ENCODE data around the gene NOLC1. TPM values are rescaled to one million over a fixed set of nuclear protein-coding genes. Genes with fewer than 3 reads are reported as not detected.
"Not testable (repeated sequence)": the region's sequence is repeated elsewhere in the genome, so short reads cannot be mapped to it uniquely, and the experiment has no call there.

The NOLC1 gene
- total and polyA plus RNA-seq, 2 of the 4 experiments (the other 2 are of a cell fraction): 43.2 to 55.3 TPM

- H2BK5ac ChIP-seq (ENCODE audit: low read depth, low read length, poor library complexity, severe bottlenecking); H2AK5ac ChIP-seq (ENCODE audit: low read depth, low read length): not testable (repeated sequence)
Observed at GRCh38 chr10:102188941-102189898, 37.0 kb downstream of the NOLC1 start.

More at GRCh38 chr10:102188941-102189898, 37.0 kb downstream of the NOLC1 start:
- H2AK9ac ChIP-seq (replicated peaks; ENCODE audit: low read depth, low read length, poor library complexity); H3K79me1 ChIP-seq (ENCODE audit: low read depth in 1 of 2, low read length in 2 of 2); H2BK20ac ChIP-seq (ENCODE audit: low read depth, low read length); DNase-seq; dilution Hi-C loops (cut with HindIII; ENCODE audit: low sequenced_read_pairs, unreplicated experiment); H3K4me1 ChIP-seq (ENCODE audit: control insufficient read depth, insufficient read depth, low read length); H2BK15ac ChIP-seq (ENCODE audit: low read depth, low read length); H3K23ac ChIP-seq (ENCODE audit: low read depth, low read length); H3K56ac ChIP-seq (ENCODE audit: extremely low read depth, insufficient read depth, low read length); BruUV-seq (replicated peaks); H3K4me3 ChIP-seq (ENCODE audit: insufficient read depth, low read depth, low read length); H2BK120ac ChIP-seq (ENCODE audit: low read depth, low read length); H4K5ac ChIP-seq (ENCODE audit: low read depth, low read length); H3K18ac ChIP-seq (ENCODE audit: low read depth, low read length); H4K8ac ChIP-seq (ENCODE audit: low read depth in 2 of 2, low read length in 2 of 2); H3K9me1 ChIP-seq (ENCODE audit: insufficient read depth, low read length); H4K20me1 ChIP-seq (ENCODE audit: insufficient read depth, low read length); H3K36me3 ChIP-seq (ENCODE audit: control insufficient read depth, insufficient read depth, low read length); H3K27me3 ChIP-seq (ENCODE audit: control insufficient read depth, insufficient read depth, low read length); H3K4me2 ChIP-seq (ENCODE audit: low read depth, low read length); H3K14ac ChIP-seq (replicated peaks; ENCODE audit: low read depth, low read length); H4K91ac ChIP-seq (ENCODE audit: insufficient read depth, low read depth, low read length); in situ Hi-C loops (cut with MboI; ENCODE audit: low sequenced_read_pairs); H3K27ac ChIP-seq (ENCODE audit: insufficient read depth, low read length); ATAC-seq (ENCODE audit: low read depth); H2AFZ ChIP-seq (replicated peaks; ENCODE audit: low read length, poor library complexity); H3K9ac ChIP-seq (ENCODE audit: low read depth, low read length); H3K4ac ChIP-seq (ENCODE audit: low read depth, low read length): not testable (repeated sequence)
- 59% methylated on average over 3 of the region's 7 CpGs; no CpG with 5 or more reads in 1 of the 2 experiments for WGBS, 2 experiments (ENCODE audit: extremely low coverage in 2 of 2, insufficient read length in 1 of 2)
- peaks cover 16% of the 10 kb centered on the region for H3K9me3 ChIP-seq (ENCODE audit: control insufficient read depth, insufficient read depth, low read length)
- intact Hi-C loops (cut with micrococcal nuclease): loop anchor here (5.0 kb wide), 1 partner anchor 33 kb away; no protein-coding TSS in a partner anchor
- POLR2A ChIA-PET (ENCODE audit: unreplicated experiment): interaction anchor here (0.6 to 0.7 kb wide), 2 partner anchors 20 to 231 kb away, joined by 3 to 7 read pairs; no protein-coding TSS in a partner anchor
- CTCF ChIA-PET: interaction anchor here (0.6 to 1.3 kb wide), 3 partner anchors 20 to 192 kb away, joined by 3 to 4 read pairs (median 4); no protein-coding TSS in a partner anchor

All from IMR-90 (cell line).